ENCODE measurements around the gene NCF2. TPM values are rescaled to one million over a fixed set of nuclear protein-coding genes. Genes with fewer than 3 reads are reported as not detected.

The NCF2 gene
- total RNA-seq, 1 experiment from 2014 or later, result 31.3 TPM

DNA sequence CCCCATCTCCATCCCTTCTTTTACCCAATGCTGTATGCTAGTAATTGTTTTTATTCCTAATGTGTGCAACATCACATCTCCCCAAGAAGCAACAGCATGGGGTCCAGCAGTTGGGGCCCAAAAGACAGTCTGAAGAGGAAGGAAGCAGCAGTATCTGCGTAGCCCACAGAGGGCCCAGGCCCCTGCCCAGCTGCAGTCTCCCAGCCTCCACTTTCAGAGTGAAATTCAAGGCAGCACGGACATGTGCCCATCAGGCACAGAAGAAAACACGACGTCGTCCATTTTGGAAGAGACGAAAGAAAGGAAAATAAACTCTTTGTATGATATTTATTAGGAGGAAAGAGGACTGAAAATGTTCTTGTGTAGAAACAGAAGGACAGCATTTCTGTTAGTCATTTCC is 37.4 kb downstream of the NCF2 start:
- Histone ChIP-seq H3K9me2 (replicated peaks; ENCODE audit: low read length) (no peaks in the 10 kb centered on the region), H3K9me3 (ENCODE audit: low read length) (no peaks in the 10 kb centered on the region), H3K9ac (ENCODE audit: low read length) (no peak overlapping the region), H3F3A (ENCODE audit: low read length, unreplicated experiment) (no peaks in the 10 kb centered on the region), H3K4me3 (ENCODE audit: low read length) (no peak overlapping the region), H3K27ac (ENCODE audit: low read length) (no peak overlapping the region), H2AFZ (ENCODE audit: low read length) (no peak overlapping the region), H4K20me1 (ENCODE audit: low read length) (no peaks in the 10 kb centered on the region), H3K4me2 (ENCODE audit: low read length) (no peak overlapping the region), H3K27me3 (ENCODE audit: low read length) (no peaks in the 10 kb centered on the region), H3K79me2 (ENCODE audit: low read length) (no peaks in the 10 kb centered on the region), H3K36me3 (ENCODE audit: low read depth, low read length) (peaks cover 27% of the 10 kb centered on the region), H3K4me1 (ENCODE audit: insufficient read depth, low read length) (no peaks in the 10 kb centered on the region)
- no TSS peak for BruUV-seq (replicated peaks)
- DNase-seq (no peak), ATAC-seq (no peak)
- POLR2A ChIA-PET (ENCODE audit: unreplicated experiment), result no interaction called here
- intact Hi-C loops (cut with micrococcal nuclease), result loop anchor here (5.0 kb wide), 1 partner anchor 69 kb away; no protein-coding TSS in a partner anchor
- CTCF ChIA-PET, result no interaction called here
- TF ChIP-seq EZH2phosphoT487 (IDR thresholded peaks at IDR 0.05; ENCODE audit: borderline replicate concordance, low read length) (no peak), CTCF (conservative IDR thresholded peaks at IDR 0.05; ENCODE audit: low read depth, low read length) (no peak), EZH2 (IDR thresholded peaks at IDR 0.05; ENCODE audit: low read length, unreplicated experiment) (no peak)

DNA sequence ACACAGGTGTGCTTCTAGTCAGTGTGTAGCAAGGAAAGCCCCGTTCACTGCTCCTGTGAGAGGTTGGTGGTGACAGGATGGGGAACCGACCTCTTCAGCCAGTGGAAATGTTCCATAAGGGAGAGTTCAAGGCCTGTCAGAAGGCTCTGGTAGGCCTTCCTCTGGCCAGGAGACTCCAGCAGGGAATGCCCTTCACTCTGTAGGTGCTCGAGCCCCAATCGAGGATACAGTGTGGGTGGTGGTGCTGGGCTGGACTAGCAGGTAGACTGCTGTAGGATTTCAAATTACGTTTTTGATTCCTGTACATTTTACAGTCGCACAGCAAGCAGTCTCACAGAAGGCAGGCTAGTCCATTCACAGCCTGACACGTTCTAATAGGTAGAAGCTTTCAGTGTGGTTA is 37.8 kb downstream of the NCF2 start:
- H3K27ac ChIP-seq (ENCODE audit: low read length), result no peak overlapping the region
- TF ChIP-seq EZH2 (IDR thresholded peaks at IDR 0.05; ENCODE audit: low read length, unreplicated experiment), result no peak
- TF ChIP-seq CTCF (conservative IDR thresholded peaks at IDR 0.05; ENCODE audit: low read depth, low read length), result no peak
- TF ChIP-seq EZH2phosphoT487 (IDR thresholded peaks at IDR 0.05; ENCODE audit: borderline replicate concordance, low read length), result no peak
- no peaks in the 10 kb centered on the region for H3K9me2 ChIP-seq (replicated peaks; ENCODE audit: low read length)
- H3K4me3 ChIP-seq (ENCODE audit: low read length), result no peak overlapping the region
- no peaks in the 10 kb centered on the region for H3K27me3 ChIP-seq (ENCODE audit: low read length)
- ATAC-seq, result no peak
- H3K79me2 ChIP-seq (ENCODE audit: low read length), result no peaks in the 10 kb centered on the region
- ChIA-PET CTCF (no interaction called here), POLR2A (ENCODE audit: unreplicated experiment) (no interaction called here)
- intact Hi-C loops (cut with micrococcal nuclease), result loop anchor here (5.0 kb wide), 1 partner anchor 70 kb away; no protein-coding TSS in a partner anchor
- peaks cover 29% of the 10 kb centered on the region for H3K36me3 ChIP-seq (ENCODE audit: low read depth, low read length)
- no peak overlapping the region for H3K4me2 ChIP-seq (ENCODE audit: low read length)
- H3K9me3 ChIP-seq (ENCODE audit: low read length), result no peaks in the 10 kb centered on the region
- no peaks in the 10 kb centered on the region for H3K4me1 ChIP-seq (ENCODE audit: insufficient read depth, low read length)
- no TSS peak for BruUV-seq (replicated peaks)
- H3K9ac ChIP-seq (ENCODE audit: low read length), result no peak overlapping the region
- no peak overlapping the region for H2AFZ ChIP-seq (ENCODE audit: low read length)
- no peak for DNase-seq
- no peaks in the 10 kb centered on the region for H4K20me1 ChIP-seq (ENCODE audit: low read length)
- no peaks in the 10 kb centered on the region for H3F3A ChIP-seq (ENCODE audit: low read length, unreplicated experiment)

GRCh38 chr1:183551924-183552323 is 38.3 kb downstream of the NCF2 start:
- Histone ChIP-seq H3K79me2 (ENCODE audit: low read length) (no peaks in the 10 kb centered on the region), H3K4me3 (ENCODE audit: low read length) (no peak overlapping the region), H3K4me1 (ENCODE audit: insufficient read depth, low read length) (no peaks in the 10 kb centered on the region), H3K9me3 (ENCODE audit: low read length) (no peaks in the 10 kb centered on the region), H3K9ac (ENCODE audit: low read length) (no peak overlapping the region), H3K27ac (ENCODE audit: low read length) (no peak overlapping the region), H2AFZ (ENCODE audit: low read length) (no peak overlapping the region), H3F3A (ENCODE audit: low read length, unreplicated experiment) (no peaks in the 10 kb centered on the region), H3K27me3 (ENCODE audit: low read length) (no peaks in the 10 kb centered on the region), H3K36me3 (ENCODE audit: low read depth, low read length) (peaks cover 34% of the 10 kb centered on the region), H3K4me2 (ENCODE audit: low read length) (no peak overlapping the region), H3K9me2 (replicated peaks; ENCODE audit: low read length) (no peaks in the 10 kb centered on the region), H4K20me1 (ENCODE audit: low read length) (no peaks in the 10 kb centered on the region)
- intact Hi-C loops (cut with micrococcal nuclease), result loop anchor here (5.0 kb wide), 1 partner anchor 70 kb away; no protein-coding TSS in a partner anchor
- no TSS peak for BruUV-seq (replicated peaks)
- ATAC-seq, result no peak
- ChIA-PET CTCF (no interaction called here), POLR2A (ENCODE audit: unreplicated experiment) (no interaction called here)
- TF ChIP-seq EZH2phosphoT487 (IDR thresholded peaks at IDR 0.05; ENCODE audit: borderline replicate concordance, low read length) (no peak), CTCF (conservative IDR thresholded peaks at IDR 0.05; ENCODE audit: low read depth, low read length) (no peak), EZH2 (IDR thresholded peaks at IDR 0.05; ENCODE audit: low read length, unreplicated experiment) (no peak)
- DNase-seq, result no peak

Data from PC-3 (cell line).